HG02885 (cell line): ENCODE results near the gene MMUT.
"Not testable (repeated sequence)": the region's sequence is repeated elsewhere in the genome, so short reads cannot be mapped to it uniquely, and the experiment has no call there.

Source experiments
- ATAC-seq: cut with Tn5 transposase; IDR thresholded peaks from one replicate; pipeline ENCODE4 v1.9.1; 2021; ENCODE audit warnings: mild to moderate bottlenecking; ENCODE audit not compliant: unreplicated experiment, poor library complexity

Gene MMUT

GRCh38 chr6:49430187-49430586 lies 32.9 kb downstream of the MMUT start:
- ATAC-seq = no peak

- no peak for ATAC-seq
Observed at GRCh38 chr6:49423817-49424216, 39.2 kb downstream of the MMUT start.

DNA sequence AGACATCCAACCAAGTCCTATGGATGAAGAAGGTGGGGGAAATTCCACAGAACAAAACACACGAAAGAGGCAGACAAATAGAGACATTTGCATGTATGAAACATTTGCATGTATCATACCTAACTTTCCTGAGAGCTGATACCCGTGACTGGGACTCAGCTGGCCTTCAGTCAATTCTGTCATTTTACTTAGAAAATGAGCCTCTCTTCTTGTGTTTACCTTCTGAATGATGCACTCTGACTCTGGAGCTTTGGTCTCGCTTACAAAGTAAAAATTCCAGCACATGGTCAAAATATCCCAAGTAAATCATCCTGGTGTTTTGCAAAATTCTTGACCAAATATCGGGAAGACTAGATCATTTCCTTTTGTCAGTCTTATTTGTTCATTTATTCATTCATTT lies 46.9 kb downstream of the MMUT start:
- no peak for ATAC-seq

GRCh38 chr6:49415358-49415757 lies 47.7 kb downstream of the MMUT start:
- ATAC-seq = no peak

DNA sequence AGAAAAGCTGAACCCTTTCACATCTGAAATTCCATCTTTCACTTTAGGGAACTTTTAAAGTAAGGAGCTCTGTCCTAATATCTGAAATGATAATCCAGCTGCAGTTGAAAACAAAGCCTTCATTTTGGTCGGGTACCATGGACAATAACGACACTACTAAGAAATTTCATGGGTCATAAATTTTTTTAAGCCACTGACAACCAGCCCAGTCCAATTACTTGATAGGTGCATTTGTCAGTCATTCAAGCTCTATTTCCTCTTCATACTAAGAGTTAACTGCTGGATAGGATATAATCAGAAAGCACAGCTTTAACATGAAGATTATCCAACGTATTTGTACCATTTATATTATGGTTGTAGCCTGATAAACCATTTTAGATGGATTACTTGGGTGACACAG lies 52.5 kb downstream of the MMUT start:
- no peak for ATAC-seq

DNA sequence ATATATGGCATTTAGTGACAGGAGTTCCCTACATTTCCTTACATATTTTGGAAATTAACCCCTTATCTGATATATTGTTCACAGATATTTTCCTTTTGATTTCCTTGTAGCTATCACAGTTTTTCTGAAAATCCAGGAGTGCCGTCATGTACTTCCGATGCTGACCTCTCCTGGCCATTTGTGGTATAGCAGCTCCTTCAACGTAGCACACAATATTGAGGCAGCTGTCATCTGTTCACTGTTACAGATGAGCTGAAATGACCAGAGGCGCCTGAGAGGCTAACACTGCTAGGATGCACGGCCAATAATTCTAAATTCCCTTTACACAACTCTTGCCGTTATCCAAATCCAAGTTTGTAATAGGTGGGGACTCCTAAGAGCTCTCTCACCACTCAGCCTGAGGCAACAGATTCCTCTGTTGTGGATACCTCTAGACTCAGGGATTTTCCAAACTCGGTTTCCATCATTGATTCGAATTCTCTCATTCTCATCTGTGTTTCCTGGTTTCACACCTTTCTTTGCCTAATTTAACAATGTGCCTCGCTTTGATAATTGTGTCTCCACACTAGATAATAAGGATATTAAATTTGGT lies 53.0 kb downstream of the MMUT start:
- ATAC-seq = peak; percentile 96

GRCh38 chr6:49406250-49406970 lies 56.6 kb downstream of the MMUT start:
- ATAC-seq = no peak

GRCh38 chr6:49401063-49401462 lies 62.0 kb downstream of the MMUT start:
- no peak for ATAC-seq

GRCh38 chr6:49386667-49387508 lies 76.2 kb downstream of the MMUT start:
- ATAC-seq = not testable (repeated sequence)

DNA sequence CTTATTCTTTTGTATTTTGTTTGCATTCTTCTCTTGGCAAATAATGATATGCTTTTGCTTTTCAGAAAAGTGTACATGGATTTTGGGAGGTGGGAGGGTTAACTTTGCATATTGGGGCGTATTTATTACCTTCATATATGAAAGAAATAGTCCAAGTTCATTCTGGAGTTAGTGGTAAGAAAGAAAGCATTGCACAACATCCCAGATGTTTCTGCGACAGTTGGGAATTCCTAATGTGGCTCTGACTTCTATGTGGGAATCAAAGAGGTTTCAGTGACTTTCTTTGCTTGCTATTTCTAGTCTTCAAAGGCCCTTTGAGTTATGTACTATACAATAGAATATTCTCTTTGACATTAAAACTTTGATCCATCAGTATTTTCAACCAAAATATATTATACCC lies 78.1 kb downstream of the MMUT start:
- ATAC-seq = no peak
